ENCODE data around the gene TMEM131.

The TMEM131 gene

GRCh38 chr2:97711394-97711711 is 284.4 kb downstream of the TMEM131 start:
- TF ChIP-seq CTCF (conservative IDR thresholded peaks at IDR 0.05; ENCODE audit: low read depth): no peak
- ChIA-PET CTCF (interaction anchor here (0.9 kb wide), 1 partner anchor 11 kb away, joined by 3 read pairs; no protein-coding TSS in a partner anchor), POLR2A (ENCODE audit: low non-redundant PET) (no interaction called here)
- no peak overlapping the region for H3K27ac ChIP-seq
- no peak for DNase-seq (ENCODE audit: low spot score)

GRCh38 chr2:97708608-97709007 is 287.1 kb downstream of the TMEM131 start:
- TF ChIP-seq CTCF (conservative IDR thresholded peaks at IDR 0.05; ENCODE audit: low read depth): no peak
- ChIA-PET CTCF (interaction anchor here (1.0 to 2.0 kb wide), 2 partner anchors 8 to 9 kb away, joined by 4 to 5 read pairs; no protein-coding TSS in a partner anchor), POLR2A (ENCODE audit: low non-redundant PET) (no interaction called here)
- no peak overlapping the region for H3K27ac ChIP-seq
- DNase-seq (ENCODE audit: low spot score): no peak

- ChIA-PET CTCF (interaction anchor here (1.0 kb wide), 1 partner anchor 8 kb away, joined by 4 read pairs; no protein-coding TSS in a partner anchor), POLR2A (ENCODE audit: low non-redundant PET) (no interaction called here)
- no peak for DNase-seq (ENCODE audit: low spot score)
- no peak overlapping the region for H3K27ac ChIP-seq
- TF ChIP-seq CTCF (conservative IDR thresholded peaks at IDR 0.05; ENCODE audit: low read depth): no peak
These were observed 287.7 kb downstream of the TMEM131 start for GRCh38 chr2:97708048-97708380.

GRCh38 chr2:97707362-97708047 is 288.2 kb downstream of the TMEM131 start:
- TF ChIP-seq CTCF (conservative IDR thresholded peaks at IDR 0.05; ENCODE audit: low read depth): no peak
- no peak for DNase-seq (ENCODE audit: low spot score)
- H3K27ac ChIP-seq: no peak overlapping the region
- POLR2A ChIA-PET (ENCODE audit: low non-redundant PET): no interaction called here
- CTCF ChIA-PET: interaction anchor here (1.0 kb wide), 1 partner anchor 7 kb away, joined by 4 read pairs; no protein-coding TSS in a partner anchor

- TF ChIP-seq CTCF (conservative IDR thresholded peaks at IDR 0.05; ENCODE audit: low read depth): no peak
- no peak for DNase-seq (ENCODE audit: low spot score)
- POLR2A ChIA-PET (ENCODE audit: low non-redundant PET): no interaction called here
- no peak overlapping the region for H3K27ac ChIP-seq
- CTCF ChIA-PET: no interaction called here
These were observed 288.9 kb downstream of the TMEM131 start for GRCh38 chr2:97706708-97707345.

Data from RWPE1 (cell line).